ENCODE measurements around the gene DPYD. TPM values are rescaled to one million over a fixed set of nuclear protein-coding genes. Genes with fewer than 3 reads are reported as not detected.

Gene DPYD
- total and polyA plus RNA-seq, 9 of the 15 experiments (the other 6 are each of a cell fraction or from before 2014, with no cell fraction given): 0.03 to 0.25 (median 0.08) TPM; not detected in 2

DNA sequence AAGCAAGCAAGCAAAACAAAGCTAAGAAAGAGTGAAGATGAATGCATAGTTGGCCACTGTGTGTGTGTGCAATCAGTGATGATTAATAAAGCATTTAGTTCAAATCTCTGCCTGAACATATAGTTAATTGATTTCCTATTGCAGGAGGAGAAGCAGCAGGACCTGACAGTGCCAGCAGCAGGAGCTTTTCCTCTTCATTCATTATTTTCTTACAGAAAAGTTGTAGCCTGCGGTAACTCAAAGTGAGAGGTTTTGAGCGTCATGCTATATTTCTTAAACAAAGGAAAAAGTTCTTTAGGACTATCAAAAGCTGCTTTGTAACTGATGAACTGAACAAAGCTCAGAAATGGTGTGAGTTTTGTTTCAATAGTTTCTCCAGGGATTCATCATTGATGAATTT is 819.3 kb downstream of the DPYD start (continued):
- TF ChIP-seq, protein P1, sequence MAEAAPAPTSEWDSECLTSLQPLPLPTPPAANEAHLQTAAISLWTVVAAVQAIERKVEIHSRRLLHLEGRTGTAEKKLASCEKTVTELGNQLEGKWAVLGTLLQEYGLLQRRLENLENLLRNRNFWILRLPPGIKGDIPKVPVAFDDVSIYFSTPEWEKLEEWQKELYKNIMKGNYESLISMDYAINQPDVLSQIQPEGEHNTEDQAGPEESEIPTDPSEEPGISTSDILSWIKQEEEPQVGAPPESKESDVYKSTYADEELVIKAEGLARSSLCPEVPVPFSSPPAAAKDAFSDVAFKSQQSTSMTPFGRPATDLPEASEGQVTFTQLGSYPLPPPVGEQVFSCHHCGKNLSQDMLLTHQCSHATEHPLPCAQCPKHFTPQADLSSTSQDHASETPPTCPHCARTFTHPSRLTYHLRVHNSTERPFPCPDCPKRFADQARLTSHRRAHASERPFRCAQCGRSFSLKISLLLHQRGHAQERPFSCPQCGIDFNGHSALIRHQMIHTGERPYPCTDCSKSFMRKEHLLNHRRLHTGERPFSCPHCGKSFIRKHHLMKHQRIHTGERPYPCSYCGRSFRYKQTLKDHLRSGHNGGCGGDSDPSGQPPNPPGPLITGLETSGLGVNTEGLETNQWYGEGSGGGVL (CRISPR knock-in tag; IDR thresholded peaks at IDR 0.05): no peak
- no peak for TF ChIP-seq ESRRA (IDR thresholded peaks at IDR 0.05; ENCODE audit: borderline replicate concordance, low read depth)
- TF ChIP-seq, protein P2, sequence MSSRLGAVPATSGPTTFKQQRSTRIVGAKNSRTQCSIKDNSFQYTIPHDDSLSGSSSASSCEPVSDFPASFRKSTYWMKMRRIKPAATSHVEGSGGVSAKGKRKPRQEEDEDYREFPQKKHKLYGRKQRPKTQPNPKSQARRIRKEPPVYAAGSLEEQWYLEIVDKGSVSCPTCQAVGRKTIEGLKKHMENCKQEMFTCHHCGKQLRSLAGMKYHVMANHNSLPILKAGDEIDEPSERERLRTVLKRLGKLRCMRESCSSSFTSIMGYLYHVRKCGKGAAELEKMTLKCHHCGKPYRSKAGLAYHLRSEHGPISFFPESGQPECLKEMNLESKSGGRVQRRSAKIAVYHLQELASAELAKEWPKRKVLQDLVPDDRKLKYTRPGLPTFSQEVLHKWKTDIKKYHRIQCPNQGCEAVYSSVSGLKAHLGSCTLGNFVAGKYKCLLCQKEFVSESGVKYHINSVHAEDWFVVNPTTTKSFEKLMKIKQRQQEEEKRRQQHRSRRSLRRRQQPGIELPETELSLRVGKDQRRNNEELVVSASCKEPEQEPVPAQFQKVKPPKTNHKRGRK (tag; IDR thresholded peaks at IDR 0.05): no peak
- TF ChIP-seq ZNF347 (CRISPR knock-in tag; IDR thresholded peaks at IDR 0.05; ENCODE audit: low read depth): no peak
- no peak for TF ChIP-seq RB1 (IDR thresholded peaks at IDR 0.05; ENCODE audit: low read depth)
- no peak for TF ChIP-seq ARID2 (IDR thresholded peaks at IDR 0.05)
- TF ChIP-seq RFX5 (IDR thresholded peaks at IDR 0.05; ENCODE audit: low read depth, low read length): no peak
- no peak for TF ChIP-seq SP2 (IDR thresholded peaks at IDR 0.05; ENCODE audit: extremely low read depth, low read depth, low read length, poor library complexity, severe bottlenecking)
- TF ChIP-seq FOXK1 (CRISPR knock-in tag; IDR thresholded peaks at IDR 0.05; ENCODE audit: borderline replicate concordance): no peak
- TF ChIP-seq POLR2H (tag; IDR thresholded peaks at IDR 0.05; ENCODE audit: low read depth): no peak
